ENCODE data around the gene HECW1.

- TF ChIP-seq CTCF (IDR thresholded peaks at IDR 0.05): no peak
- TF ChIP-seq POLR2A (IDR thresholded peaks at IDR 0.05): no peak
Measured at GRCh38 chr7:43531700-43532099, 419.3 kb downstream of the HECW1 start.

All from breast epithelium (tissue), 3 donors.